CD4-positive, alpha-beta T cell treated with Interleukin-4 for 4 hours (primary cell): Measurements from ENCODE around the gene USP13.

Experiments used
- DNase-seq: peaks from one replicate; pipeline ENCODE4 v3.0.0-alpha.2; 2020

Gene USP13

GRCh38 chr3:179806177-179806576 is 153.3 kb downstream of the USP13 start:
- no peak for DNase-seq

DNA sequence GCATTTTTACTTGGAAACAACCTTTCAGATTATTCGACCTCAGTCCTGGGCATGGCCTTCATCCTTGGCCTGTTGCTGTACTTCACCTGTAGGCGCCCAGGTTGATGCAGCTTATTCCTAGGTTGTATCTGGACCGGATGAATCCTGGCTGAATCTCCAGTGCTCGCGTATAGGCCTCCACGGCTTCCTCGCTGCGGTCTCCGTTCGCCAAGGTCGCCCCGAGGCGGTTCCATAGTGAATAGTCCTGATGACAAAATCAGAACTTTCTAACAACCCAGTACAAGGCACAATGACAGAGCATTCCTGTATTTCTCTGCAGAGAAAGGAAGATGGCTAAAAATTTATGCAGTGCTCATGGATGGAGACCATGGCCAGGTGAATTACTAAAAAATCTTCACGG is 154.7 kb downstream of the USP13 start:
- no peak for DNase-seq

- DNase-seq: no peak
These were observed 156.8 kb downstream of the USP13 start for GRCh38 chr3:179809639-179810038.

DNA sequence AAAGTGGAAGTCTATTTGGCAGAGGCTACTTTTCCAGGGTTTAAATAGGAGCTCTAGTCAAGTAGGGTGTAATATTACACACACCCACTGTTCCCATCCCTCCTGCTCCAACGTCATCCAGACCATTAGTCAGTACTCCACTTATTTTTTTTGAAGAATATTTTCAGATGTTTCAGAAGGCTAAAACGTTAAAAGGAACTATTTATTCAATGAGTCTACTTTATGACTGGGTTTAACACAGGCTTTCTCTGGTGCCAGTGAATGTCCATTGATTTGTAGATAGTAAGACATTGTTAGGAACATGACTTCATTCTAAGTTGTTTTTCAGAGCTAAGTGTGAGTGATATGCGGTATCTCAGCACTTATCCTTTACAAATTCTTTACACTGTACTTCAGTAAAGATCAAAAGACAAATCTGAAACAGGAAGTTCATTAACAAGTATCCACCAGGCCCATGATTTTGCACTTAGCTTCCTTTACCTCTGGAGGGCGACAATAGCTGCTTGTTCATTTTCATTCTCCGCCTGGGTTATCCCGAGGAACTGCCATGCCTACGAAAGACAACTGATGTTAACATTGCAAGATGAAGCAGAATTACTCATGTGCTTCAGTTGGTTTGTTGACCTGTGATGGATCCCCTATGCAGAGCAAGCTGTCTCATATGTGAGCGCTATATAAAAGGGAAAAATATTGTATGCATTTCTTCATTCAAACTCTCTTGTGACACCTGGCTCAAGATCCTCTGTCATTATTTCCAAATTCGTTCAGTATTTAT is 158.7 kb downstream of the USP13 start:
- no peak for DNase-seq

GRCh38 chr3:179812096-179812382 is 159.2 kb downstream of the USP13 start:
- no peak for DNase-seq

DNA sequence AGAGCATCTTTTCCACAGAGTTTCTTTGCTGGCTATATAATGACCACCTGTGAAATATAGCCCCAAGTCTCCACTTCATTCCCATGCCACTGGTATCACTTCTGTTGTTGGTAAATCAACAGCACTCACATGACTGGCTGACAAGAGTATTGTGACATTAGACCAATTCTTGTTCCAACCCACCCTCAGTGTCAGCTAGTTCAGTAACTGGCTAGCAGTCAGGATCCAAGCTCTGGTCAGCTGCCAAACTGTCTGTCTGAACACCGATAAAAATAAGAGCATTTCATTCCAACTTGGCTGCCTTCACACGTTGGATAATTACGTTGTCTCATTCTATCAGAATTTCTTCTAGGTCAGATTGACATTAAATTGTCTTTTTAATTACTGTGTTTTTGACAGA is 166.5 kb downstream of the USP13 start:
- DNase-seq: no peak

GRCh38 chr3:179822296-179822695 is 169.5 kb downstream of the USP13 start:
- DNase-seq: no peak

- DNase-seq: no peak
These were observed 172.8 kb downstream of the USP13 start for GRCh38 chr3:179825527-179826246.

DNA sequence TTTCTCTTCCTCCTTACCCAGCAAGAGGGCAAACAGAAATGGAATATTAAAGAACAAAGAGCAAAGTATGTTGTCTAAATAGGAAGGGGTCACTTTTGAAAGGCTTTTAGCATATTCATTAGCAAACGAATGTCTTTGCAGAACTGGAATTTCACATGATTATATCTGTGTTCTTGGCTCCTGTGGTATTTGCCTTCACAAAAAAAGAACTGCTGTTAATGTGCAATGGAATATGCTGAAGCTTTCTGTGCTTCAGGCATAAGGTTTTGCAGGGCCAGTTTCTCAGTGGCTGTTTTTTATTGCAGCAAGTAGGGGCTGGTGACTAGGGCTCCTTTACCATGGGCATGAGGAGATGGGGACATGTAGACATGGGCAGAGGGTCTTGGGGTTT is 173.4 kb downstream of the USP13 start:
- DNase-seq: no peak

DNA sequence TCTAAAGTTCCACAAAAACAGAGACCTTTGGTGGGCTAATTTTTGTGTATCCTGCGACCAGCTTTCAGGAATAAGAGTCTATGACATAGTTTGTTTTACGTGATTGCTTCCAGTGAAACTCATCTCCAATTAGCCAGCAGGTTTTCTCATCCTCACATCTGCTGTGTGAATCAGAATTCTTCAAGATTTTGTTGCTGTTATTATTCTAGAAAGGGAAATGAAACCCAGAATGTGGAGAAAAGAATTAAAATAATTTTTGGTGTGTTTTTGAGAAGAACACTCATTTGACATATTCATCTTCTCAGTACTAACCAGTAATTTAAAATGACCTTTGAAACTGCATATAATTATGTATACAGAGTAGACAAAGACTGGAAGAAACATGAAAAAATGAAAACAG is 175.9 kb downstream of the USP13 start:
- no peak for DNase-seq

- no peak for DNase-seq
These were observed 176.6 kb downstream of the USP13 start for GRCh38 chr3:179829401-179829800.

- DNase-seq: no peak
These were observed 179.6 kb downstream of the USP13 start for GRCh38 chr3:179832333-179832854.

DNA sequence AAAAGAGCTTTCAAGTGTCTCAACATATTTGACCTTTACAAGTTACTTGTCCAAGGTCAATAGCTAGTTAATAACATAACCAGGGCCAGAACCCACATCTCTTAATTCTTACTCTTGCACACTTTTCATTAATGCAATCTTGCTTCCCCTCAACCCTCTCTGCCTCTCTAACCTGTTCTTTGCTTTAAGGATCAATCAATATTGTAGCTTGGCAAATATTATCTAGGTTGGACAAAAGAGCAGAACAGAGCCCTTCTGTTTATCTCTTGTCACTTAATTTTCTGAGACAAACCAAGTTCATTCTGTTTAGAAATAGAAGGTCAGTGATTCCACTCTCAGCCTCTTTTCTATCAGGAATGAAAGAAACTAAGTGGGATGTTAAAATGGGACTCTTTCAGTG is 180.5 kb downstream of the USP13 start:
- DNase-seq: no peak

DNA sequence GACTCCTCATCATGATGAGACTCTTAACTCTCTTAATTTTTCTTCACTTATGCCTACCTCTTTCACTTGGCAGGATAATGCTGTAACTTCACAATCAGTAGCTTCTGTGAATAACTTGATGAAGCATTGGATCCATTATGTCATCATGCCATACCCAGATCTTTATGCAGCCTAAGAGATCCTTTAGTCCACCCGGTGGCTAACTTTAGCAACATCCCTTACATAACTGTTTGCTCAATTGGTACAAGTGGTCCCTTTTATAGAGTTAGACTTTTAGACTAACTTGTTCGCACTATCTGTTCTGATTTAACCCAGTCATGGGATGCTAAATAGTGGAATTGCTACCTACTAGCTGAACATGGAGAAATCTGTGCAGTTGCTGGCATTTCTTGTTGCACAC is 184.5 kb downstream of the USP13 start:
- DNase-seq: no peak
